GM12891 (cell line): ENCODE measurements around the gene TRNP1.

ENCODE experiments used
- PAX5 ChIP-seq: IDR thresholded peaks from 2 replicates; pipeline ENCODE4 v1.6.1; 2011; ENCODE audit warnings: low read length, moderate library complexity, mild to moderate bottlenecking; ENCODE audit not compliant: insufficient read depth, severe bottlenecking
- POLR2A ChIP-seq: IDR thresholded peaks from 2 replicates; pipeline ENCODE4 v1.6.1; 2011; ENCODE audit warnings: low read depth, low read length, control low read depth
- POLR2AphosphoS5 ChIP-seq: IDR thresholded peaks from 2 replicates; pipeline ENCODE4 v1.6.1; 2011; ENCODE audit warnings: low read depth, low read length, control low read depth
- POU2F2 ChIP-seq: IDR thresholded peaks from 2 replicates; pipeline ENCODE4 v1.6.1; 2011; ENCODE audit warnings: low read depth, mild to moderate bottlenecking, control low read depth, low read length, moderate library complexity
- SPI1 ChIP-seq: IDR thresholded peaks from 2 replicates; pipeline ENCODE4 v1.6.1; 2011; ENCODE audit warnings: low read depth, low read length, control low read depth
- TAF1 ChIP-seq: IDR thresholded peaks from 2 replicates; pipeline ENCODE4 v1.6.1; 2011; ENCODE audit warnings: low read depth, low read length, control low read depth

GRCh38 chr1:27018316-27018715, 24.8 kb downstream of the TRNP1 start:
- TF ChIP-seq POLR2A (no peak), POLR2AphosphoS5 (no peak), TAF1 (no peak), POU2F2 (no peak), PAX5 (no peak), SPI1 (no peak)
